ENCODE results near the gene PROK1.

PROK1 gene

GRCh38 chr1:110506541-110506940 is 55.6 kb downstream of the PROK1 start:
- no peak for DNase-seq (ENCODE audit: low read depth in 2 of 2)
- TF ChIP-seq, protein P1, sequence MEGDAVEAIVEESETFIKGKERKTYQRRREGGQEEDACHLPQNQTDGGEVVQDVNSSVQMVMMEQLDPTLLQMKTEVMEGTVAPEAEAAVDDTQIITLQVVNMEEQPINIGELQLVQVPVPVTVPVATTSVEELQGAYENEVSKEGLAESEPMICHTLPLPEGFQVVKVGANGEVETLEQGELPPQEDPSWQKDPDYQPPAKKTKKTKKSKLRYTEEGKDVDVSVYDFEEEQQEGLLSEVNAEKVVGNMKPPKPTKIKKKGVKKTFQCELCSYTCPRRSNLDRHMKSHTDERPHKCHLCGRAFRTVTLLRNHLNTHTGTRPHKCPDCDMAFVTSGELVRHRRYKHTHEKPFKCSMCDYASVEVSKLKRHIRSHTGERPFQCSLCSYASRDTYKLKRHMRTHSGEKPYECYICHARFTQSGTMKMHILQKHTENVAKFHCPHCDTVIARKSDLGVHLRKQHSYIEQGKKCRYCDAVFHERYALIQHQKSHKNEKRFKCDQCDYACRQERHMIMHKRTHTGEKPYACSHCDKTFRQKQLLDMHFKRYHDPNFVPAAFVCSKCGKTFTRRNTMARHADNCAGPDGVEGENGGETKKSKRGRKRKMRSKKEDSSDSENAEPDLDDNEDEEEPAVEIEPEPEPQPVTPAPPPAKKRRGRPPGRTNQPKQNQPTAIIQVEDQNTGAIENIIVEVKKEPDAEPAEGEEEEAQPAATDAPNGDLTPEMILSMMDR (IDR thresholded peaks at IDR 0.05; ENCODE audit: low read depth, low read length): no peak

More at GRCh38 chr1:110506541-110506940, 55.6 kb downstream of the PROK1 start:
- no peak overlapping the region for H3K4me3 ChIP-seq (replicated peaks in 1 of 2; ENCODE audit: low read depth in 2 of 2, low read length in 2 of 2)
